IPS DF 4.7 (cell line): ENCODE measurements around the gene HLTF.

Experiments used
- DNase-seq: peaks from one replicate; pipeline ENCODE4 v3.0.0-alpha.2; 2013; ENCODE audit warnings: low spot score; ENCODE audit errors: extremely low read depth

HLTF gene

GRCh38 chr3:149090461-149090860, 4.1 kb upstream of the HLTF start:
- no peak for DNase-seq

GRCh38 chr3:149089395-149089794, 3.1 kb upstream of the HLTF start:
- DNase-seq, result no peak

GRCh38 chr3:149087208-149087607, 875 bp upstream of the HLTF start:
- DNase-seq, result no peak

- no peak for DNase-seq
These were observed 503 bp downstream of the HLTF start for GRCh38 chr3:149085828-149086231.

GRCh38 chr3:149081772-149082171, 4.6 kb downstream of the HLTF start:
- no peak for DNase-seq

- no peak for DNase-seq
These were observed 5.6 kb downstream of the HLTF start for GRCh38 chr3:149080699-149081091.

GRCh38 chr3:149080011-149080698, 6.2 kb downstream of the HLTF start:
- no peak for DNase-seq

GRCh38 chr3:149077628-149078027, 8.7 kb downstream of the HLTF start:
- no peak for DNase-seq

GRCh38 chr3:149067883-149068282, 18.4 kb downstream of the HLTF start:
- no peak for DNase-seq

- DNase-seq, result no peak
These were observed 24.6 kb downstream of the HLTF start for GRCh38 chr3:149061776-149062175.

GRCh38 chr3:149058602-149059001, 27.7 kb downstream of the HLTF start:
- DNase-seq, result no peak

GRCh38 chr3:149058198-149058597, 28.1 kb downstream of the HLTF start:
- DNase-seq, result no peak

GRCh38 chr3:149055575-149055974, 30.8 kb downstream of the HLTF start:
- DNase-seq, result no peak

GRCh38 chr3:149044339-149045083, 41.8 kb downstream of the HLTF start:
- no peak for DNase-seq

- DNase-seq, result no peak
These were observed 43.4 kb downstream of the HLTF start for GRCh38 chr3:149042789-149043386.

- no peak for DNase-seq
These were observed 48.0 kb downstream of the HLTF start for GRCh38 chr3:149038322-149038721.

GRCh38 chr3:149037684-149038083, 48.6 kb downstream of the HLTF start:
- no peak for DNase-seq

- no peak for DNase-seq
These were observed 55.2 kb downstream of the HLTF start for GRCh38 chr3:149031096-149031495.

- no peak for DNase-seq
These were observed 59.6 kb downstream of the HLTF start for GRCh38 chr3:149026718-149027117.

GRCh38 chr3:149023951-149024350, 62.4 kb downstream of the HLTF start:
- no peak for DNase-seq

- no peak for DNase-seq
These were observed 64.5 kb downstream of the HLTF start for GRCh38 chr3:149021830-149022229.

GRCh38 chr3:149020839-149021252, 65.5 kb downstream of the HLTF start:
- no peak for DNase-seq
